Right lobe of liver (tissue), 6 donors: Measurements from ENCODE around the gene CCDC180. TPM values are rescaled to one million over a fixed set of nuclear protein-coding genes. Genes with fewer than 3 reads are reported as not detected.

ENCODE experiments used
- ATAC-seq, 4 donors: fragments of 200-7000 bp; cut with Tn5 transposase; one replicate each; pipeline ENCODE4 v1.9.1; 2020; ENCODE audit warnings: mild to moderate bottlenecking in 4 of 4, moderate library complexity in 4 of 4
- DNase-seq, 3 donors: peaks; one replicate each; pipeline ENCODE4 v3.0.0-alpha.2; 2020
- H3K27ac ChIP-seq, 3 donors: fragments of 200-600 bp; one replicate each; pipeline ENCODE4 v1.8.0; 2022
- H3K27me3 ChIP-seq, 2 donors: fragments of 200-600 bp; one replicate each; pipeline ENCODE4 v1.8.0; 2022
- H3K36me3 ChIP-seq, 4 donors: fragments of 200-600 bp; sonication (generic) in 1 of 4; one replicate each; pipeline versions ENCODE4 v1.5.1 to v1.8.0; 2017 to 2022; ENCODE audit warnings: control low read depth in 1 of 4
- H3K4me1 ChIP-seq, 4 donors: fragments of 200-600 bp; sonication (generic) in 1 of 4; one replicate each; pipeline versions ENCODE4 v1.5.1 to v1.8.0; 2017 to 2022; ENCODE audit warnings: control low read depth in 1 of 4
- H3K4me3 ChIP-seq, 3 donors: fragments of 200-600 bp; one replicate each; pipeline ENCODE4 v1.8.0; 2022
- H3K9me3 ChIP-seq, 4 donors: fragments of 200-600 bp; sonication (generic) in 1 of 4; one replicate each; pipeline versions ENCODE4 v1.5.1 to v1.8.0; 2017 to 2022; ENCODE audit warnings: control low read depth in 1 of 4
- POLR2A ChIP-seq: fragments of 450-650 bp; IDR thresholded peaks from one replicate; pipeline ENCODE4 v1.6.1; 2017; ENCODE audit warnings: antibody characterized with exemption, mild to moderate bottlenecking
- WGBS: methylation state at CpG from one replicate; pipeline ENCODE4 v1.1.6; 2018; ENCODE audit warnings: low coverage, low lambda C conversion rate; ENCODE audit not compliant: insufficient coverage; ENCODE audit errors: missing lambda C conversion rate; 5-methylcytosine and 5-hydroxymethylcytosine counted together
- intact Hi-C, 2 donors: fragments of 100-400 bp; cut with DNase I; formaldehyde crosslinking; loops; one replicate each; pipeline versions ENCODE4 v1.11.2 to v1.14.1; 2022
- total RNA-seq, 6 experiments: library from RNA; depleted of rRNA in 2 of 6; stranded (reverse); fragments of >200 nt in 2 of 6; fragmentation: NEBNext Ultra II Directional in 3 of 6; extraction: Animal tissue kit (Norgen Biotek cat#: 25700) in 3 of 6; gene quantifications; one replicate each; pipeline versions ENCODE4 v1.1.0 to v1.2.4, GENCODE V29; 2016 to 2023
- TF ChIP-seq, protein P1 (sequence below), 4 donors: fragments of 200-600 bp in 3 of 4; fragments of 450-650 bp in 1 of 4; IDR thresholded peaks; one replicate each; pipeline versions ENCODE4 v1.5.1 to v1.8.0; 2016 to 2022; ENCODE audit warnings: antibody characterized with exemption in 4 of 4, mild to moderate bottlenecking in 2 of 4
- donor health status: DM: no; HTN: yes; CAD: no.
- donor health status: DM: no; HTN: no; CAD: no.
- donor health status: DM: no; HTN: no; CAD: no.
- donor health status: DM: no; HTN: yes; CAD: no.
- donor health status: DM: no; HTN: yes; CAD: no.

Gene CCDC180
- total RNA-seq, 6 experiments from 2014 or later = 0.31 to 1.5 (median 1.0) TPM

DNA sequence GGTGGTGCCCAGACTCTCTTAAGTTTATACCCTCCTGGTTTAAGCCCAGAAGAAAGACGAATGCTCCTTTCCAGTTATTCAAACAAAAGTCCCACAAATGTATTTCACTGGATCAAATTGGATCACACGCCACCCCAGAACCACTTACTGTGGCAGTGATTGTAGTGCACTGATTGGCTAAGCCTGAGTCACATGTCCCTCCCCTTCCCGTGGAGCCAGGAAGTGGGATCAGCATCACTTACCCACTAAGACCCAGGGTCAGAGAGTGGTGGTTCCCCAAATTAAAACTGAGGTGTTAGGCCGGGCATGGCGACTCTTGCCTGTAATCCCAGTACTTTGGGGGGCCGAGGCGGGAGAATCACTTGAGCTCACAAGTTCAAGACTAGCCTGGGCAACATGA, 29.5 kb upstream of the CCDC180 start:
- Histone ChIP-seq H3K27me3 (no peaks in the 10 kb centered on the region), H3K4me3 (no peak overlapping the region), H3K4me1 (no peaks in the 10 kb centered on the region), H3K27ac (no peak overlapping the region), H3K9me3 (no peaks in the 10 kb centered on the region), H3K36me3 (peaks cover 0 to 2% (median 0%) of the 10 kb centered on the region in 4 donors)
- WGBS = 94% methylated on average over 3 of the region's 7 CpGs
- ATAC-seq = no peak
- intact Hi-C loops = no loop called here
- TF ChIP-seq POLR2A = no peak
- TF ChIP-seq, protein P1, sequence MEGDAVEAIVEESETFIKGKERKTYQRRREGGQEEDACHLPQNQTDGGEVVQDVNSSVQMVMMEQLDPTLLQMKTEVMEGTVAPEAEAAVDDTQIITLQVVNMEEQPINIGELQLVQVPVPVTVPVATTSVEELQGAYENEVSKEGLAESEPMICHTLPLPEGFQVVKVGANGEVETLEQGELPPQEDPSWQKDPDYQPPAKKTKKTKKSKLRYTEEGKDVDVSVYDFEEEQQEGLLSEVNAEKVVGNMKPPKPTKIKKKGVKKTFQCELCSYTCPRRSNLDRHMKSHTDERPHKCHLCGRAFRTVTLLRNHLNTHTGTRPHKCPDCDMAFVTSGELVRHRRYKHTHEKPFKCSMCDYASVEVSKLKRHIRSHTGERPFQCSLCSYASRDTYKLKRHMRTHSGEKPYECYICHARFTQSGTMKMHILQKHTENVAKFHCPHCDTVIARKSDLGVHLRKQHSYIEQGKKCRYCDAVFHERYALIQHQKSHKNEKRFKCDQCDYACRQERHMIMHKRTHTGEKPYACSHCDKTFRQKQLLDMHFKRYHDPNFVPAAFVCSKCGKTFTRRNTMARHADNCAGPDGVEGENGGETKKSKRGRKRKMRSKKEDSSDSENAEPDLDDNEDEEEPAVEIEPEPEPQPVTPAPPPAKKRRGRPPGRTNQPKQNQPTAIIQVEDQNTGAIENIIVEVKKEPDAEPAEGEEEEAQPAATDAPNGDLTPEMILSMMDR (IDR thresholded peaks at IDR 0.05) = no peak
- DNase-seq = no peak

DNA sequence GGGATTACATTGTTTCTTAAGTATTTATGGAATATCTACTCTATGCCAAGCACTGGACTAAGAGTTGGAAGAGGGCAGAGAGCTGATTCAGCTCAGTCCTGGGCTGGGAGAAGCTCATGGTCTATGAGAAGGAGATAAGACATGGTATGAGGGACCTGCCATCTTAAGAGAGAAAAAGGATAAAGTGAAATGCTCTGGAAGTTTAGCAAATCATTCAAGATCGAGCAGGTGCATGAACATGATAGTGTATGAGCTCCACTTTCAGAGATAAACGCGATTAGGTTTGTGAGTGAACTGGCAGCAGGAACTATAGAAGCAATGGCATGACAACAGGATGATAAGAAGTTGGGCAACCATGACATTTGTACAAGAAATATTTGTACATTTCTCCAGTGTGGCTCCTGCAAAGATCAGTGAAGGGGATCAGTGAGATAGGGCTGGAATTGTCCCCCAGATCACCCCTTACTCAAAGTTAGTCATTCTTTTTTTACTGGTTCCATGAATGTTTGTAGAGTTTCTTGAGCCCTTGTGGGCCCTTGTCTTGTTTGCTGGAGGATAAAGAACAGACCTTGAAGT, 26.6 kb upstream of the CCDC180 start:
- no peaks in the 10 kb centered on the region for H3K4me1 ChIP-seq
- TF ChIP-seq POLR2A = no peak
- TF ChIP-seq, protein P1 (IDR thresholded peaks at IDR 0.05) = no peak
- no peaks in the 10 kb centered on the region for H3K9me3 ChIP-seq
- H3K36me3 ChIP-seq = peaks cover 0 to 2% (median 0%) of the 10 kb centered on the region in 4 donors
- H3K27me3 ChIP-seq = no peaks in the 10 kb centered on the region
- WGBS = 81% methylated on average over 2 of the region's 3 CpGs
- DNase-seq (no peak), ATAC-seq (no peak)
- no peak overlapping the region for H3K27ac ChIP-seq
- no peak overlapping the region for H3K4me3 ChIP-seq
- intact Hi-C loops = no loop called here

DNA sequence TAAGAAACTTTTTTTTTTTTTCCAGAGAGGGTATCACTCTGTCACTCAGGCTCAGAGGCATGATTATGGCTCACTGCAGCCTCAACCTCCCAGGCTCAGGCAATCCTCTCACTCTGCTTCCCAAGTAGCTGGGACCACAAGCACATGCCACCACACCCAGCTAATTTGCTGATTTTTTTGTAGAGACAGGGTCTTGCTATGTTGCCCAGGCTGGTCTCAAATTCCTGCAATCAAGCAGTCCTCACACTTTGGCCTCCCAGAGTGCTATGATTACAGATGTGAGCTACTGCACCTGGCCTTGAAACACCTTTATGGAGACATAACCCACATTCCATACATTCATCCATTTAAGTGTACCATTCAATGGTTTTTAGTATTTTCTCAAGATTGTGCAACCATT, 23.7 kb upstream of the CCDC180 start:
- ATAC-seq = no peak
- peaks cover 0 to 4% (median under 1%) of the 10 kb centered on the region in 4 donors for H3K36me3 ChIP-seq

DNA sequence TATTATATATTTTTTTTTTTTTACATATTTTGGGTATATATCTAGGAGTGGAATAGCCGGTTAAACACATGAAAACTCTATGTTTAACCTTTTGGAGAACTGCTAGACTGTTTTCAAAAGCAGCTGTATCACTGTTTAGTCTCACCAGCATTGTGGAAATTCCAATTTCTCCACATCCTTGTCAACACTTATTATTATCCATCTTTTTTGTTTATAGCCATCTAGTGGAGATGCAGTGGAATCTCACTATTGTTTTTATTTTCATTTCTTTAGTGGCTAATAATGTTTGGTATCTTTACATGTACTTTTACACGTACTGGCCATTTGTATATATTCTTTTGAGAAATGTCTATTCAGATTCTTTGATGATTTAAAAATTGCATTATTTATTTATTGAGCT, 22.7 kb upstream of the CCDC180 start:
- Histone ChIP-seq H3K4me3 (no peak overlapping the region), H3K27ac (no peak overlapping the region), H3K9me3 (no peaks in the 10 kb centered on the region), H3K4me1 (no peaks in the 10 kb centered on the region), H3K36me3 (peaks cover 0 to 5% (median 0%) of the 10 kb centered on the region in 4 donors), H3K27me3 (no peaks in the 10 kb centered on the region)
- ATAC-seq (no peak), DNase-seq (no peak)
- 95% methylated on average over 2 of the region's 2 CpGs for WGBS
- TF ChIP-seq, protein P1 (IDR thresholded peaks at IDR 0.05) = no peak
- no peak for TF ChIP-seq POLR2A
- intact Hi-C loops = no loop called here

More for the DNA sequence above, 23.7 kb upstream of the CCDC180 start:
- no peak for DNase-seq
- H3K4me3 ChIP-seq = no peak overlapping the region
- no peak overlapping the region for H3K27ac ChIP-seq
- TF ChIP-seq, protein P1 (IDR thresholded peaks at IDR 0.05) = no peak
- no peak for TF ChIP-seq POLR2A
- no peaks in the 10 kb centered on the region for H3K4me1 ChIP-seq
- intact Hi-C loops = no loop called here
- H3K27me3 ChIP-seq = no peaks in the 10 kb centered on the region
- no peaks in the 10 kb centered on the region for H3K9me3 ChIP-seq

DNA sequence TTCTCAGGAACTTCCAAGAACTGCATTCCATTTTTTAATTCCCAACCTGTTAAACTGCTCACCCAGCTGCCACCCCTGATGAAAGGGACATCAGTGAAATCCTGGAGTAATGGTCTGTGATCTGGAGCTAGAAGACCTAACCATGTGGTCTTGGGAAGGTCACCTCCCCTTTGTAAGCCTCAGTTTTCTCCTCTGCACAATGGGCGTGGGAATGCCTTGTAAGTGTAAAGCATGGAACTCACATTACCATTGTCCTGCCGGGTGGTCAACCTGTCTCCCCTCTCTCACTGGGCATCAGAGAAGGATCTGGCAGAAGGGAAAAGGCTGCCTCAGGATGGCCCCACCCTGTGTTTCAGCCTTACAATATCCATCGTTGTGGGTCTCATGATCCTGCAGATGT, 15.3 kb upstream of the CCDC180 start:
- Histone ChIP-seq H3K9me3 (no peaks in the 10 kb centered on the region), H3K4me1 (no peaks in the 10 kb centered on the region), H3K4me3 (no peak overlapping the region), H3K27ac (no peak overlapping the region), H3K36me3 (peaks cover 0 to 5% (median 0%) of the 10 kb centered on the region in 4 donors), H3K27me3 (no peaks in the 10 kb centered on the region)
- ATAC-seq (no peak), DNase-seq (no peak)
- 100% methylated on average over 1 of the region's 3 CpGs for WGBS
- intact Hi-C loops = no loop called here
- TF ChIP-seq, protein P1 (IDR thresholded peaks at IDR 0.05) = no peak
- TF ChIP-seq POLR2A = no peak
